T follicular helper cell (primary cell): ENCODE results near the gene TIMM10B.
"Not testable (repeated sequence)": the region's sequence is repeated elsewhere in the genome, so short reads cannot be mapped to it uniquely, and the experiment has no call there.

Source experiments
- DNase-seq: peaks from one replicate; pipeline ENCODE4 v3.0.0-alpha.2; 2020; ENCODE audit warnings: low read depth

The TIMM10B gene

DNA sequence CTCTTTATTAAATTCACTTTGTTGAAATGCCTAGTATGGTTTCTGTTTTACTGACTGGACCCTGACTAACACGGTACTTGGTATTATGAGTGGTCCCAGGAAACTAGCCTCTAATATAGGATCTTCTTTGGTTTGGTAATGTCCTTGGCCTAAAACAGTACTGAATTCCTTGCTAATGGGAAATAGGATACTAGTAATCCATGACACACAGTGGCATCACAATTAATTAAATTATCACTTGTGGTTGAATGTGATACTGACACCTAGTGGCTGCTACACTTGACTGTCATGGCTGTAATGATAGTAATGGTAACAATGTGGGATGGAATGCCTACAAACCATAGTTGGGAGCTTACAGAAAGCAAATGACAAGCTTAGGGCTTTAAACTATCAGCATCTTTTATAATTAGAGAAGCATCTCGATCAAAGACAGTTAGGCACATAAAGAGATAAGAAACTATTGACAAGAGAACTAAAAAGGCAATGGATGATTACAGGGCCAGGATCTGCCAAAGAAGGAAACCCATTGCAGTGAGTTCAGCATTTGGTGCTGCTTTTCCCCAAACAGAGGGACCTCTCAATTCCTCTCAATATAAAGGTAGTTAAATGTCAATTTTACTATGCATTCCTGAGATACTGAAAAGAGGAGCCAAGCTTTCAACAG lies 24.4 kb downstream of the TIMM10B start:
- DNase-seq = no peak

DNA sequence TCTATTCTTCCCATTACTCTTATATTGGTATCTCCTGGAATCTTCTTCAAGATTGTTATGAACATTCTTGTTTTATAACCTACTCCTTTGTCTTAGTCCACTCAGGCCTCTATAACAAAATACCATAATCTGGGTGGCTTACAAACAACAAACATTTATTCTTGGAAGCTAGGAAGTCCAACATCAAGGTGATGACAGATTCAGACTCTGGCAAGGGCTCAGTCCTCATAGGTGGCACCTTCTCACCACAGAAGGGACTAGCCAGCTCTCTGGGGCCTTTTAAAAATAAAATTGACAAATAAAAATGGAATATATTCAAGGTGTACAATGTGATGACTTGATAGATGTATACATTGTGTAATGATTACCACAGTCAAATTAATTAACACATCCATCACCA lies 35.6 kb downstream of the TIMM10B start:
- DNase-seq = no peak

DNA sequence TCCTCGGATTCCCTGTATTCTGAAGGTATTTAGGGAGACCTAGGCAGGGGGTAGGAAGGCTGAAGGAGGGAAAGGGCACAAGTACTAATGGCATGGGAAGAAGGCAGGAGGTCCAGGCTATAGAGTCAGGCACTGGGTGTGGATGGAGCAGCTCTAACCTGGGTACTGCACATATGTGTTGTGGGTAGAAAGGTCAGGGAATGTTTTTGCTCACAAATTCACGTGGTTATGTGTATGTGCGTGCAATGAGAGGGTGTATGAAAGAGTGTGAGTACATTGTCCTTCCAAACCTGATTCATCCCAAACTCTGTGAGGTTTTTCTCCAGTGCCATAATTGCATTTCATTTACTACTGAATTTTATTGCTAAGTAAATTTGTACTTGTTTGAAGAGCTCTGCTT lies 39.0 kb downstream of the TIMM10B start:
- DNase-seq = no peak

DNA sequence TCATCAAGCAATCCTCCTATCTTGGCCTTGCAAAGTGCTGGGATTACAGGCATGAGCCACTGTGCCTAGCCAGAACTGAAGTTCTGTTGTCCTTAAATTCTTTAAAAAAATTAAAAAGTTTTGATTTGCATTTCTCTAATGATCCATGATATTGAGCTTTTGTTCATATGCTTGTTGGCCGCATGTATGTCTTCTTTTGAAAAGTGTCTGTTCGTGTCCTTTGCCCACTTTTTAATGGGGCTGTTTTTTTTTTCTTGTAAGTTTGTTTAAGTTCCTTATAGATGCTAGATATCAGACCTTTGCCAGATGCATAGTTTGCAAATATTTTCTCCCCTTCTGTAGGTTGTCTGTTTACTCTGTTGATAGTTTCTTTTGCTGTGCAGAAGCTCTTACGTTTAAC lies 40.6 kb downstream of the TIMM10B start:
- DNase-seq = not testable (repeated sequence)

DNA sequence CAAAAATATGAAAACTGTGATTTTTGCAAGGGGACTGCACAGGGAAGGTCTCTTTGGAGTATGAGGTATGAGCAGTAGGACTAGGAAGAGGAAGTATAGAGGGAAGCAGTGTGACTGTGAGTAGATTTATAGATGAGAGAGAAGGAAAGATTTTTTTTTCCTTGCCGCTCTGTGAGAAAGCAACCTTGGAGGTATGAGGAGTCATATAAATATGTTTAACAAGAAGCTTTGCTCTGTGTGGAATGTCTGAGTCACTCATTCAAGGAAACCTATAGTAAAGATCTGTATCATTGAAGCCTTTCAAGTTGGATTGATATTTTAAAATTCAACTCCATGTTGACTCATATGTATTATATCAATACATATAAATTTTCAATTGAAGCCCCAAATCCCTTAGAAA lies 42.0 kb downstream of the TIMM10B start:
- no peak for DNase-seq

DNA sequence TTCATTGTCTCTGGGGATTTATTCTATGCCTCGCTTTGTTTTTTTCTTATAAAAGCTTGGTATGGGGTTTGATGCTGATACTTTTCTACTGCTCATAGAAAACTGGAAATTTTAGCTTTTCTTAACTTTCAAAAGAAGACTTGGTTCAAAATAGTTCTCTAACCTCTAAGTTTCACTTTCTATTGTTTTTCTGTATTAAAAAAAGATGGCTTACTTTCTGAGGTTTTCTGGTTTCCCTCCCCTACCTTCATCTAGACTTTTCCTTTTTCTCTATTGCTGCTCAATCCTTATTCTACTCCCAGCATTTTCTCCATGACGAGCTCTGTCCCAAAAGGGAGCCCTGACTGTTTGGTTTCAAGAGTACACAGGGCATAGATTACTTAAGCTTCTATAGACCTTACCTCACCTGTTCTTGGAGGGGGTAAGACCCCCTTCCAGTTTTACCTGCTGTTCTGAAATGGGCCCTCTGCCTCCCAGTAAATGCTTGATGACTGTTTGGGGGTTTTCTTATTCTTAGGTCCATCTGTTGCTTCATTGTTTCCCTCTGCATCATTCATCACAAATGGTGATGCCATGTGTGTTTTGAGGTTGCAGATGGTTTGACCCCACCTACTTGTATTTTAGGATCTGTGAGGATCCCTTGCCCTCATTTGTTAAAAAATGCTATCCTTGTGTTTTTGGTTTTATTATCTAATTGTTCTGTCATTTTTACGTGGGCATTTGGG lies 45.3 kb downstream of the TIMM10B start:
- DNase-seq = no peak

DNA sequence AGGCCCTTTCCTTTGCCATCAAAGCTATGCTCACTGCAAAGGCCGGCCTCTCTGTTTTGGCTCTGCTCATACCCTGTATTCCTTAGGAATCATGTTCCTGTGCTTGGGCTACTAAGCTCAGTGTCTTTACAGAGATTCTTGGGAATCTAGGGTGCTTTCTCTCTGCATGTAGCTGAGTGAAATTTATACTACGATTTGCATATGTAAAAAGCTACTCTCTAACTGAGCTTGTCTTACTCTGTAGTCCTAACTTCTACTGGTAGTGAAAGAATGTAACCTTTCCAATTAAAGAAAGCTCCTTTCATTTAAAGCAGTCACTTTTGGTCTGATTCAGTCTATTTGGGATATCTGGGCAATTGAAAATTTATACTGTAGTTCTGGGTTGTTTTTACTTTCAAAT lies 48.0 kb downstream of the TIMM10B start:
- DNase-seq = no peak

DNA sequence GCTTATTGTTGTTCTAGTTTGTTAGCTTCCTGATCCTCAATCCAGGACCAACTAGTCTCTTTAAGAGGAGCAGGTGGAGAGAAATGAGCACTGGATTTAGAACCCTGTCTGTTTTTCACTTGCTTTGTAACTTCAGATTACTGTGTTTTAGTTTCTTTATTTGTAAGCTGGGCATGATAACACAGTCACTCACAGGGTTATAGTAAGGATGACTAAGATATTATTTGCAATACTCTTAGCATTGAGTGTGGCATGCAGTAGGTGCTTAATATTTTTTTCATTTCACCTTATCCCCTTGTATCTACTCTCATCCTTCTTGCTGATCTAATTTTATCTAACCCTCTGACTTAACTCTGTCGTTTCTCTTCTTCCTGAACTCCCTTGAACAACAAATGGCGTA lies 49.5 kb downstream of the TIMM10B start:
- no peak for DNase-seq

DNA sequence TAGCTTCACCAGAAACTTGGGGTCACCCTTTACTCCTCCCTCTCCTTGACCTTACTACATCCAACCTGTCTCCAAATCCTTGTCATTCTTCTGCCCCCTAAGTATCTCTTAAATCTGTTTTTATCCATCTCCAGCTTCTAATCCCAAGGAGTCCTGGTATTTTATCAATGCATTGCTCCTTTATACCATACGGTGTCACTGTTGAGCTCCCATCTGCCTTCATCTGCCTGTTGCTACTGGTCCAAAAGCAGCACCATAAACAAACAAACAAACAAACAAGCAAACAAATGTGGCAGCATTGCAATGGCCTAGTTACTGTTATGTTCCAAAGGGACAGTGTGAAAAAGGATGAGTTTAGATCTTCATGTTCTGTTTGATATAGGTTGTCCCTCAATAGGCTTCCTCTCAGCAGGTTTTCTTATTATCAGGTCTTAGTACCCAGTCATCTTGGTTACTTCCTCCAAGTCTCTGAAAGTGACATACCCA lies 50.0 kb downstream of the TIMM10B start:
- no peak for DNase-seq
